HG02642 (cell line): ENCODE measurements around the gene RREB1.
A peak's percentile ranks its signal among the peaks of the same experiment; 100 is the strongest.
"Not testable (repeated sequence)": the region's sequence is repeated elsewhere in the genome, so short reads cannot be mapped to it uniquely, and the experiment has no call there.

Experiments
- ATAC-seq: cut with Tn5 transposase; IDR thresholded peaks from one replicate; pipeline ENCODE4 v1.9.1; 2021; ENCODE audit warnings: mild to moderate bottlenecking; ENCODE audit not compliant: unreplicated experiment, poor library complexity

RREB1 gene

GRCh38 chr6:7140631-7141378 is 33.0 kb downstream of the RREB1 start:
- peak; percentile 70 for ATAC-seq

- no peak for ATAC-seq
These were observed 34.6 kb downstream of the RREB1 start for GRCh38 chr6:7142228-7142801.

- ATAC-seq: no peak
These were observed 35.2 kb downstream of the RREB1 start for GRCh38 chr6:7142918-7143475.

DNA sequence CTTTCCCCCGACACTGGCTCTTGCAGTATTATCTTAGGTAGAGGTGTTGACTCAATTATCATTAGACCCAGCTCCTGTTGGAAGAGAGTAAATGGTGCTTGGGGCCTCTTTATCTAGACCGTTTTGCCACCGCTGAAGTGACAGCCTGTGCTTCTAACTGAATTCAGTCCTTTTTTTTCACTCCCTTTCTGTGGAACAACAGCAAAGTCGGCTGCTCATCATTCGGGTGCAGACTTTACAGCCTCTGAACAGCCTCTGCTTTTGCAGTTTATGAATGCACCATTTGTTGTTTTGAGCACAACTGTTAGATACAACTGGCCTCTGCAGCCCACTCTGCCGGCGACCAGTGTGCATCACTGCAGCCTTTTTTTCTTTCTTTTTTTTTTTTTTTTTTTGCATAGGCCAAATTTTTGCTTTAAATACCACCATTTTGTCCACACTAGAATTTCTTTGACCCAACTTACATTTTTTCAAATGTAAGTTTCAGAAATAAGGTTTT is 35.8 kb downstream of the RREB1 start:
- no peak for ATAC-seq

GRCh38 chr6:7144872-7145584 is 37.3 kb downstream of the RREB1 start:
- ATAC-seq: no peak

DNA sequence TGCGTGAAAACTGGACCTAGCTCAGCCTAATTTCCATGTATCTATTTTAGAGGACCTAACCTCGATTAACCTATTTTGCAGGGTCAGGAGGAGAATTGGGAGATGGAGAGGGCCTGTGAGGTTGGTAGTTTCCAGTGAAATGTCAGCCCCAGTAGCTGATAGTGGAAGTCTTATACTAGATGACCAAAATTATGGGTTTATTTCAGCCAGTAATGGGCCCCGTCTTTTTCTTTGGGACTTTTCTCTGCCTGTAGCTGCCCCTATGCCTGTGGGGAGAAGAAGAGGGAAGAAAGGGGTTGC is 37.8 kb downstream of the RREB1 start:
- ATAC-seq: no peak

DNA sequence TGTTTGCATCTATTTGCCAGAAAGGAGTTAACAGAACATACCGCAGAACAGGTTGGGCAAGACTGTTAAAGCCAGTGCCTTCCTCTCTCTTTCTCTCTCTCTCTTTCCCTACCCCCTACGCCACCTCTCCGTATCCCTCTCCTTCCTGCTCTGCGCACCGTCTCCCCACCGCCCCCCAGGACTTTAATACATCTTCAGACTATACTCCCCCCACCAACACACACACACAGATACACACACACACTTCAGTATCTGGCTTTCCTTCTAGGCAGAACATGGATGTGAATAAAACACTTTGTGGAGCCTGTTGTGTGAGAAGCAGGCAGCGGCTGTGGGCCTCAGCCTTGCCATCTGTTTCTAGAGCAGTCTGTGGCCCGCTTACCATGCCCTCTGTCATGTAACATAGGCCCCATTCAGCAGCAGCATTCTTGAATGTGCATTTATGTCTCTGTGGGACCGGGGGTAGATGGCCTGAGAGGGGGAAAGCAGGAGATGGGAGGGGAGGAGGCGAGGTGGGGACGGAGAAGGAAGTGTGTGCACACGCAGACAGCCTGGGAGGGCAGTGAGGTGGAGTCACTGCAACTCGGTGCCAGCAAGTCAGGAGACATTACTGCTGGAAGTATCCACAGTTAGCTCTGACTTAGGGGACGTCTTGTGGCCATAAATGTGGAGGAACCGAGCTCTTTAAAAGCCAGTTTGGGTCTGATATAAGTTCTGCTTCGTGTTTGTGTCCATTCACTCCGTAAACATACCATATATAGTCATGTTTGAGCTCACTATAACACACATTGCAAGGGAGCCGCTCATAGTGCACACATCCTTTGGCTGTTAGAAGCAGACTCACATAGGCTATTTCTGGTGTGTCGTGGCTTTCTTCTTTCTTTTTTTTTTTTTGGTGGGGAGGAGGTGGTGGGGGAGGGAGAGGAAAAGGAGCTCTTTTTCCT is 38.4 kb downstream of the RREB1 start:
- peak; percentile 53 for ATAC-seq

DNA sequence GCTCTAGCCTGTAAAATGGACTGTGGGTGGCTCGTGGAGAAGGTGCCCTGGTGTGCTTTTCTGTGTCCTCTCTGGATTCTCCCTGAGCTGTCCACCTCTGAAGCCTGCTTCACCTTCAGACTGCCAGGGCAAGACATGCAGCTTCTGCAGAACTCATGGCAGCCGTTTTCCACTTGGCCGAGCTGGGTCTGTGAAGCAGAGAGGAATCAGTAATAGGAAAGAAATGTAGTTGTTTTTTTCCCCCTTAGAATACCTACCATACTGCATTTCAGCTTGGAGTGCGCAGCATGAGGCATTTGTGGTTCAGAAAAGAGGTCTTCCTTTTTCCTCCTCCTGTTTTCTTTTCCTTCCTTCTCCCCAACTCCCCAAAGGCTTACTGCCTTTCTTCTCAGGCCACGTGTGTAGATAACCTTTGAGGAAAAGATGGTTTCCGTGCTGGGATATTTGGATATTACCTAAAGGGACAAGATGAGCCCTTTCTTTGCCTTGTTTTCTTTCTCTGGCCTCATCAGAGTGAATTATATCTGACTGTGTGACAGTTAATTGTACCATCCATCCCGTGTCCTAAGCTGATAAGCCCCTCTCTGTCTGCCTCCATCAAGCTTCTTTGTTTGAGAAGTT is 39.4 kb downstream of the RREB1 start:
- ATAC-seq: peak; percentile 26

DNA sequence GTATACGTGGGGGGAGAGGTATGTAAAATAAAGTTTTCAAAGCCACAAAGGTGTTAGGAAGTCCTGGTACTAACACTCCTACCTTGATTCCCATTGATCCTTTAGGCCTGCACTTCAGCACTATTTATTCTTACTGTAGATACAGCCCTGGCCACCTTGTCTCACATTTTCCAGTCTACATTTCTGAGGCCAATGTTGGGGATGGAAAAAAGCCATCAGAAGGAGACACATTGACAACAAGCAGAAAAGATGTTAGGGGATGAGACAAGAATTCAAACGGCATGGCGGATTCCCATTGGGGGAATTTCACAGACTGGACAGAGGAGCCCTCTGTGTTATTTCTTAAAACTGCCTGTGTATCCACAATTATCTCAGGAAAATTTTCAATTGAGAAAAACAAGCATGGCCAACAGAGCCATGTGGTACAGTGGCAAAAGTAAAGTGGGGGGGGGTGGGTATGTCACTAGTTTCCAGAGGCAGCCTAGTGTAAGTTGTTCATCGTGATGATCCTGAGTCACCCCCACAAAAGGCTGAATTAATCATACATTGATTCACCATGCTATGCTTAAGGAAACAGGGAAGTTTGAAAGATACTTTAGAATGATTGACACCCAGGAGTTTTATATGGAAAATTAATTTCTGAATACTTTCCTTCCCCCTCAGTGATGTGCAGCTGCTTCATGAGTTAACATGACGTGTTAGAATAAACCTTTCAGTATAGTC is 40.5 kb downstream of the RREB1 start:
- no peak for ATAC-seq

- ATAC-seq: no peak
These were observed 42.8 kb downstream of the RREB1 start for GRCh38 chr6:7150381-7151064.

- no peak for ATAC-seq
These were observed 43.6 kb downstream of the RREB1 start for GRCh38 chr6:7151381-7151780.

DNA sequence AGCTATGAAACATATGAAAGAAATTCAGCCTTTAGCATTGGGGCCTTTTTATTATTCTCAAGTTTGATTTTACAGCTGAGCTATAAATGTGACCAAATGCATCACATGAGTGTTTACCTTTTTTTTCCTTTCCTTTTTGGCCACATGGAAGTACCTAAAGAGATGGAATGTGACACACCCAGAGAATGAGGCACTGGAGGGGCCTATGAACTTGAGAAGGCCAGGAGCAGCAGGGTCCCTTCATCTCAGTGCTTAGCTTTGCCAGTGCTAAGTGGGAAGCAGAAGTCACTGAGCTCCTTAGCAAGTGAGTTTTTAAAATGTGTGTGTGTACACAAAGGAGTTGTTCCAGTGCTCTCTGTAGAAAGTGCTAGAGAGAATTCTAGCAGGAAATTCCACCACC is 44.7 kb downstream of the RREB1 start:
- no peak for ATAC-seq

- no peak for ATAC-seq
These were observed 46.0 kb downstream of the RREB1 start for GRCh38 chr6:7153789-7154188.

DNA sequence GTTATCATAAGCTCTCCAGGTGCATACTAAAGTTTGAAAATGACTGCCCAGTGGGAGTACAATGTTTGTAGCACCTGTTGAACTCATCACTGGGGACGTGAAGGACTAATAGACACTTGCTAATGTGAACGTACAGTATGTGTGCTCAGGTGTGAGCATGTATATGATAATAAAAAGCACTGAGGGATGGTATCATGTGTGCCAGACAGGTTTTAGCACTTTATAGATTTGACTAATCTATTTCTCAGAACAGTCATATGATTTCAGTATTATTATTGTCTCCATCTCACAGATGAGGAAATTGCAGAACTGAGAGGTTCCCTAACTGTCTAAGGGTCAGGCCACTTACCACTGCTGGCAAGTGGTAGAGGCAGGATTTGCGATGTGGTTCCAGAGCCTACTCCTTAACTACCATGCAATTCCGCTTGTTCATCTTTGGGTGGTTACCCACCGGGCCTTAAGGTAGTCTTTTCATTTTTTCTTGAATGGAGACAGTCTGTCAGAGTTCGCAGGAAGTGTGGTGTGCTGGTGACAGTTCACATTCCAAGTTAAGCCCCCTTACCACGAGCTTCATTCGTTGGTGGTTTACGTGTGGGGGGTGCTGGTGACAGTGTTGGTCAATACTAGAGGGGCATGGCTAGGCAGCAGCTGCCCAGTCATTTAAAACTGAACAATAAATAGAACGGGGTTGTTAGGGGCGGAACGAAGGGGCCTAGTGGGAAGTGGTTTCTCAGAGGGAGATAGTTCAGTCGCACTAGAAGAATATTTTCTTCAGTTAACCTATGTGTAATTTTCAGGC is 46.8 kb downstream of the RREB1 start:
- ATAC-seq: peak; percentile 70

- ATAC-seq: peak; percentile 53
These were observed 48.3 kb downstream of the RREB1 start for GRCh38 chr6:7155871-7156579.

DNA sequence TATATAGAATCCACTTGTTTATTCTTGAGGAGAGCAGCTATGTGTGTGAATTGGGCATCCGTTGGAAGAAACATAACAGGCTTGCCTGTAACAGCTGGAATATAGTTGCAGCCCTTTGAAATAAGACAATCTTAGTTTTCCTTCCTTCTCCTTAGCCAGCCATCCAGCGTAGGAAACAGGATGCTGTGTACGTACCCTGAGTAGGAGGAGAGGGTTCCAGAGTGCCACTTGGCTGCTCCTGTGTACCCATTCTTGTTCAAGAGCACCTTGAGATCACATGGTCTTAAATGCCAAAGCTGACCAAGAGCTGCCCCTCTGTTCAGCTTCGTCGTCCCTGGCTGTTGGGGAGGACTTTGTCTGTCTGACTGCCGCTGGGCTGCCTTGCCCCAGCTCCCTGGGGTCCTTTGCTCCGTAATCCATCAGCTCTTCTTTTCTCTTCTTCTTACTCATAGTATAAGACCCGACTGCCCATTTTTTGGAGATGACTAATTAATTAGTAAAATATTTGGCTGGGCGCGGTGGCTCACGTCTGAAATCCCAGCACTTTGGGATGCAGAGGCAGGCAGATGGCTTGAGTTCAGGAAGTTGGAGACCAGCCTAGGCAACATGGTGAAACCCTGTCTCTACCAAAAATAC is 49.0 kb downstream of the RREB1 start:
- ATAC-seq: no peak

GRCh38 chr6:7157307-7157706 is 49.5 kb downstream of the RREB1 start:
- ATAC-seq: not testable (repeated sequence)
